HEK293T (cell line): ENCODE data around the gene SMARCD1.

Experiments
- ELF4 ChIP-seq: fragments of 450-650 bp; IDR thresholded peaks from 2 replicates; pipeline ENCODE4 v1.6.1; 2017; ENCODE audit warnings: antibody characterized with exemption
- FOXA1 ChIP-seq: fragments of 450-650 bp; IDR thresholded peaks from 2 replicates; pipeline ENCODE4 v1.6.1; 2016; ENCODE audit warnings: mild to moderate bottlenecking
- FOXM1 ChIP-seq: fragments of 450-650 bp; IDR thresholded peaks from 2 replicates; pipeline ENCODE4 v1.6.1; 2017; ENCODE audit warnings: mild to moderate bottlenecking, borderline replicate concordance
- HDGF ChIP-seq: fragments of 450-650 bp; IDR thresholded peaks from 2 replicates; pipeline ENCODE4 v1.6.1; 2017; ENCODE audit warnings: antibody characterized with exemption, borderline replicate concordance
- NFRKB ChIP-seq: fragments of 450-650 bp; IDR thresholded peaks from 2 replicates; pipeline ENCODE4 v1.6.1; 2016; ENCODE audit warnings: mild to moderate bottlenecking, moderate library complexity
- PKNOX1 ChIP-seq: fragments of 450-650 bp; IDR thresholded peaks from 2 replicates; pipeline ENCODE4 v1.6.1; 2016
- SP1 ChIP-seq: fragments of 450-650 bp; IDR thresholded peaks from 2 replicates; pipeline ENCODE4 v1.6.1; 2017
- SUZ12 ChIP-seq: fragments of 450-650 bp; IDR thresholded peaks from 2 replicates; pipeline ENCODE4 v1.6.1; 2016; ENCODE audit warnings: mild to moderate bottlenecking
- TARDBP ChIP-seq: fragments of 450-650 bp; IDR thresholded peaks from 2 replicates; pipeline ENCODE4 v1.6.1; 2016
- ZNF384 ChIP-seq: fragments of 450-650 bp; IDR thresholded peaks from 2 replicates; pipeline ENCODE4 v1.6.1; 2016

DNA sequence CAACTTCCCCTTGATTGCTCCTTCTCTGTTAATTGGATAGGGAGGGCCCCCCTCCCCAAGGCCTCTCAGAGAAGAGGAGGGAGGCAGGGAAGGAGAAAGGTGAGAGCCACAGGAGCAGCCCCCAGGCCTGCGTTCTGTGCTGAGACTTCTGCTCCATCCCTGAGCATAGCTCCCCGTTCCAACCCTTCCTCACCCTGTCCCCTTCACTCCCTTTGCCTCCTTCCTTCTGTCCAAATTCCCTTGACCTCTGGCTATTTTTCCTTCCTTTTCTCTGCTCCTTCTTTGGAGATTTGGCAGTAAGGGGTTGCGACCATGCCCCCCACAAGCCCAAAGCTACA lies 28.5 kb upstream of the SMARCD1 start:
- TF ChIP-seq SUZ12 (no peak), NFRKB (no peak), FOXA1 (no peak), TARDBP (no peak), PKNOX1 (no peak), ZNF384 (no peak), SP1 (no peak), HDGF (no peak), FOXM1 (no peak), ELF4 (no peak)
